Measurements from ENCODE around the gene CIC. TPM values are rescaled to one million over a fixed set of nuclear protein-coding genes. Genes with fewer than 3 reads are reported as not detected.

The CIC gene
- total and polyA plus RNA-seq, 5 donors: 28.6 to 42.7 (median 39.3) TPM

GRCh38 chr19:42303876-42304275 lies 34.8 kb downstream of the CIC start:
- no peak overlapping the region for H3K4me3 ChIP-seq (ENCODE audit: low read length)

GRCh38 chr19:42306646-42307045 lies 37.6 kb downstream of the CIC start:
- WGBS: 90% methylated on average over 22 of the region's 22 CpGs
- intact Hi-C loops (cut with DNase I): no loop called here
- H3K4me3 ChIP-seq (ENCODE audit: low read length): no peak overlapping the region
- H3K4me1 ChIP-seq (ENCODE audit: control insufficient read depth, insufficient read depth, low read length): no peaks in the 10 kb centered on the region
- H3K9me3 ChIP-seq (ENCODE audit: control insufficient read depth, low read length): no peaks in the 10 kb centered on the region
- no peaks in the 10 kb centered on the region for H3K27me3 ChIP-seq (ENCODE audit: control insufficient read depth, insufficient read depth)
- H3K27ac ChIP-seq (ENCODE audit: low read length): no peak overlapping the region
- DNase-seq: peak in 1 of 3 donors; percentile 28
- ATAC-seq: no peak

More at GRCh38 chr19:42303876-42304275, 34.8 kb downstream of the CIC start:
- Histone ChIP-seq H3K27me3 (ENCODE audit: control insufficient read depth, insufficient read depth) (no peaks in the 10 kb centered on the region), H3K9me3 (ENCODE audit: control insufficient read depth, low read length) (no peaks in the 10 kb centered on the region), H3K4me1 (ENCODE audit: control insufficient read depth, insufficient read depth, low read length) (no peaks in the 10 kb centered on the region), H3K27ac (ENCODE audit: low read length) (no peak overlapping the region)
- ATAC-seq (no peak), DNase-seq (peak in 1 of 3 donors; percentile 13)
- intact Hi-C loops (cut with DNase I): no loop called here
- 90% methylated on average over 8 of the region's 8 CpGs for WGBS

GRCh38 chr19:42309686-42310085 lies 40.6 kb downstream of the CIC start:
- intact Hi-C loops (cut with DNase I): no loop called here
- H3K4me3 ChIP-seq (ENCODE audit: low read length): no peak overlapping the region
- ATAC-seq: no peak
- 90% methylated on average over 14 of the region's 14 CpGs for WGBS
- H3K4me1 ChIP-seq (ENCODE audit: control insufficient read depth, insufficient read depth, low read length): peaks cover 2% of the 10 kb centered on the region
- H3K27ac ChIP-seq (ENCODE audit: low read length): no peak overlapping the region
- no peak for DNase-seq
- H3K27me3 ChIP-seq (ENCODE audit: control insufficient read depth, insufficient read depth): no peaks in the 10 kb centered on the region
- no peaks in the 10 kb centered on the region for H3K9me3 ChIP-seq (ENCODE audit: control insufficient read depth, low read length)

- Histone ChIP-seq H3K9me3 (ENCODE audit: control insufficient read depth, low read length) (no peaks in the 10 kb centered on the region), H3K27me3 (ENCODE audit: control insufficient read depth, insufficient read depth) (no peaks in the 10 kb centered on the region), H3K4me1 (ENCODE audit: control insufficient read depth, insufficient read depth, low read length) (peaks cover 2% of the 10 kb centered on the region), H3K4me3 (ENCODE audit: low read length) (no peak overlapping the region), H3K27ac (ENCODE audit: low read length) (no peak overlapping the region)
- WGBS: 61% methylated on average over 2 of the region's 2 CpGs
- ATAC-seq (no peak), DNase-seq (peak in 1 of 3 donors; percentile 4)
- intact Hi-C loops (cut with DNase I): no loop called here
Measured at GRCh38 chr19:42311657-42312056, 42.6 kb downstream of the CIC start.

- Histone ChIP-seq H3K27me3 (ENCODE audit: control insufficient read depth, insufficient read depth) (no peaks in the 10 kb centered on the region), H3K9me3 (ENCODE audit: control insufficient read depth, low read length) (no peaks in the 10 kb centered on the region), H3K4me1 (ENCODE audit: control insufficient read depth, insufficient read depth, low read length) (peaks cover 2% of the 10 kb centered on the region), H3K27ac (ENCODE audit: low read length) (no peak overlapping the region), H3K4me3 (ENCODE audit: low read length) (no peak overlapping the region)
- ATAC-seq: no peak
- WGBS: 79% methylated on average over 5 of the region's 5 CpGs
- intact Hi-C loops (cut with DNase I): no loop called here
- DNase-seq: peak in 1 of 3 donors; percentile 5
Measured at GRCh38 chr19:42312370-42312769, 43.3 kb downstream of the CIC start.

GRCh38 chr19:42313096-42313839 lies 44.2 kb downstream of the CIC start, which contains the start of gene TMEM145:
Gene TMEM145, plus strand, starts transcription at chr19:42313309. Its CDS starts 68 bp downstream, at chr19:42313377.
- intact Hi-C loops (cut with DNase I): no loop called here
- Histone ChIP-seq H3K27me3 (ENCODE audit: control insufficient read depth, insufficient read depth) (no peaks in the 10 kb centered on the region), H3K4me3 (ENCODE audit: low read length) (peak within 1 kb of the TSS; percentile 45), H3K4me1 (ENCODE audit: control insufficient read depth, insufficient read depth, low read length) (peaks cover 2% of the 10 kb centered on the region), H3K27ac (ENCODE audit: low read length) (no peak within 1 kb of the TSS), H3K9me3 (ENCODE audit: control insufficient read depth, low read length) (no peaks in the 10 kb centered on the region)
- DNase-seq (peak in 2 of 3 donors; percentile 76 to 78), ATAC-seq (peak; percentile 74 to 84)
- under 1% methylated on average over 67 of the region's 67 CpGs for WGBS

GRCh38 chr19:42313840-42314755 lies 45.0 kb downstream of the CIC start:
- peaks cover 2% of the 10 kb centered on the region for H3K4me1 ChIP-seq (ENCODE audit: control insufficient read depth, insufficient read depth, low read length)
- WGBS: 29% methylated on average over 26 of the region's 26 CpGs
- ATAC-seq (no peak), DNase-seq (peak in 1 of 3 donors; percentile 11)
- no peak overlapping the region for H3K4me3 ChIP-seq (ENCODE audit: low read length)
- intact Hi-C loops (cut with DNase I): no loop called here
- no peaks in the 10 kb centered on the region for H3K27me3 ChIP-seq (ENCODE audit: control insufficient read depth, insufficient read depth)
- no peaks in the 10 kb centered on the region for H3K9me3 ChIP-seq (ENCODE audit: control insufficient read depth, low read length)
- no peak overlapping the region for H3K27ac ChIP-seq (ENCODE audit: low read length)

- 68% methylated on average over 5 of the region's 5 CpGs for WGBS
- Histone ChIP-seq H3K27ac (ENCODE audit: low read length) (no peak overlapping the region), H3K4me3 (ENCODE audit: low read length) (no peak overlapping the region), H3K9me3 (ENCODE audit: control insufficient read depth, low read length) (no peaks in the 10 kb centered on the region), H3K4me1 (ENCODE audit: control insufficient read depth, insufficient read depth, low read length) (peaks cover 2% of the 10 kb centered on the region), H3K27me3 (ENCODE audit: control insufficient read depth, insufficient read depth) (no peaks in the 10 kb centered on the region)
- peak in 1 of 3 donors; percentile 20 for DNase-seq
- ATAC-seq: no peak
- intact Hi-C loops (cut with DNase I): no loop called here
Measured at GRCh38 chr19:42315024-42315423, 46.0 kb downstream of the CIC start.

- peak in 2 of 3 donors; percentile 67 to 70 for DNase-seq
- no peaks in the 10 kb centered on the region for H3K27me3 ChIP-seq (ENCODE audit: control insufficient read depth, insufficient read depth)
Measured at GRCh38 chr19:42316223-42317211, 47.5 kb downstream of the CIC start.

GRCh38 chr19:42317535-42317934 lies 48.5 kb downstream of the CIC start:
- H3K4me3 ChIP-seq (ENCODE audit: low read length): no peak overlapping the region
- no peaks in the 10 kb centered on the region for H3K27me3 ChIP-seq (ENCODE audit: control insufficient read depth, insufficient read depth)
- 83% methylated on average over 13 of the region's 13 CpGs for WGBS
- no peak overlapping the region for H3K27ac ChIP-seq (ENCODE audit: low read length)
- H3K4me1 ChIP-seq (ENCODE audit: control insufficient read depth, insufficient read depth, low read length): peaks cover 2% of the 10 kb centered on the region
- ATAC-seq: no peak
- intact Hi-C loops (cut with DNase I): no loop called here
- no peaks in the 10 kb centered on the region for H3K9me3 ChIP-seq (ENCODE audit: control insufficient read depth, low read length)
- peak in 1 of 3 donors; percentile 28 for DNase-seq

More at GRCh38 chr19:42316223-42317211, 47.5 kb downstream of the CIC start:
- no peaks in the 10 kb centered on the region for H3K9me3 ChIP-seq (ENCODE audit: control insufficient read depth, low read length)
- no peak overlapping the region for H3K27ac ChIP-seq (ENCODE audit: low read length)
- ATAC-seq: peak in 1 of 2 donors; percentile 17
- intact Hi-C loops (cut with DNase I): no loop called here
- peaks cover 2% of the 10 kb centered on the region for H3K4me1 ChIP-seq (ENCODE audit: control insufficient read depth, insufficient read depth, low read length)
- WGBS: 31% methylated on average over 28 of the region's 28 CpGs
- H3K4me3 ChIP-seq (ENCODE audit: low read length): no peak overlapping the region
